Suprapubic skin (tissue), 4 donors: ENCODE measurements around the gene ACADS. TPM values are rescaled to one million over a fixed set of nuclear protein-coding genes. Genes with fewer than 3 reads are reported as not detected.

ENCODE experiments used
- DNase-seq, 2 donors: peaks; one replicate each; pipeline ENCODE4 v3.0.0-alpha.2; 2019; ENCODE audit warnings: low spot score in 2 of 2
- H3K27ac ChIP-seq: fragments of 200-600 bp; sonication (generic); one replicate; pipeline ENCODE4 v1.5.1; 2019
- H3K27me3 ChIP-seq: fragments of 200-600 bp; sonication (generic); one replicate; pipeline ENCODE4 v1.5.1; 2019
- H3K36me3 ChIP-seq: fragments of 200-600 bp; sonication (generic); one replicate; pipeline ENCODE4 v1.5.1; 2019
- H3K4me1 ChIP-seq: fragments of 200-600 bp; sonication (generic); one replicate; pipeline ENCODE4 v1.5.1; 2019
- H3K4me3 ChIP-seq: fragments of 200-600 bp; sonication (generic); one replicate; pipeline ENCODE4 v1.5.1; 2019; ENCODE audit warnings: mild to moderate bottlenecking
- H3K9me3 ChIP-seq: fragments of 200-600 bp; sonication (generic); one replicate; pipeline ENCODE4 v1.5.1; 2019
- CTCF ChIP-seq, 2 donors: fragments of 200-600 bp in 1 of 2; fragments of 450-650 bp in 1 of 2; sonication (generic) in 1 of 2; IDR thresholded peaks; one replicate each; pipeline ENCODE4 v1.5.1; 2016 to 2019; ENCODE audit warnings: antibody characterized with exemption in 2 of 2, mild to moderate bottlenecking in 1 of 2, moderate library complexity in 1 of 2
- EP300 ChIP-seq: sonication (generic); formaldehyde crosslinking; IDR thresholded peaks from one replicate; pipeline ENCODE4 v1.6.1; 2017; ENCODE audit warnings: antibody characterized with exemption
- POLR2A ChIP-seq, 2 donors: fragments of 450-650 bp; IDR thresholded peaks; one replicate each; pipeline ENCODE4 v1.6.1; 2017; ENCODE audit warnings: antibody characterized with exemption in 2 of 2, mild to moderate bottlenecking in 2 of 2, moderate library complexity in 2 of 2
- POLR2AphosphoS5 ChIP-seq, 3 donors: sonication (generic); formaldehyde crosslinking; IDR thresholded peaks; one replicate each; pipeline ENCODE4 v1.6.1; 2017; ENCODE audit warnings: antibody characterized with exemption in 3 of 3
- WGBS: methylation state at CpG from one replicate; pipeline ENCODE4 v1.1.5; 2018; 5-methylcytosine and 5-hydroxymethylcytosine counted together
- total RNA-seq, 4 donors: library from RNA; depleted of rRNA; stranded (reverse); fragments of >200 nt; gene quantifications; one replicate each; pipeline ENCODE4 v1.1.0, GENCODE V29; 2016

The ACADS gene
- 10 to 100 TPM; 19.6 to 27.6 (median 24.4) TPM for total RNA-seq

DNA sequence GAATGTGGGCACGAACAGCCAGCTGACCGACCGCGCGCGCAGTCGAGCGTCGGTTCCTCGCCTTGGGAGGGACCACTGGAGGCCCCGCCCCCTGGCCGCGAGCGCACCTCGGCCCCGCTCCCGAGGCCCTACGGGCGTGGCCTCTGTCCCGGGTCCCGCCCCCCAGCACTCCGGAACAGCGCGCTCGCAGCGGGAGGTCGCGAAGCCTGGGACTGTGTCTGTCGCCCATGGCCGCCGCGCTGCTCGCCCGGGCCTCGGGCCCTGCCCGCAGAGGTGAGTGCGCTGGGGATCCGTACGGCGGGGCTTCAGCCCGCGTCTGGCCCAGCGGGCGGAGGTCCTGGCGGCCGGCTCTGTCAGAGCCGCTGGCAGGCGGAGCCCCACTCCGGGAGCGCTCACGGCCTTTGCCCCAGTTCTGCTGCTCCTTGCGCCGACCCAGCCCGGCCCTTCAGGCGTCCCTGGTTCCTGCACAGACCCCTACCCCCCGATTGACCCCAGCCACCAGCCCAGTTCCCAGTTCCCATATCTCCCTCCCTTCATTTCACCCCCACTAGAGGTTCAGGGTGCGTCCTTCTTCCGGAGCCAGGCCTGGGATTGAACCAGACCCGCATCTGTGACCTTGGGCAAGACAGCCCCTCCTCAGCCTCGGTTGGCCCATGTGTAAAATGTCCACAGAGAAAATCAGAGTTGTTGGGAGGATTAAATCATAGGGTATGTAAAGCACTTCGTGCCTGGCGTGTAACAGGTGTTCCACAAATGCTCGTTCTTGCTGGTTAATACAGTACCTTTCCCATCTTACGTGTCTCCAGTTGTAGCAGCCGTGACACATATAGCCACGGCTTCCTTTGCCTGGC, at the start of gene ACADS:
TSS of gene ACADS (plus strand) at position 168 of the 851 bp plus-strand sequence. CDS start at position 228, 60 bp downstream.
- Histone ChIP-seq H3K27ac (peak within 1 kb of the TSS; percentile 35), H3K36me3 (peaks cover 44% of the 10 kb centered on the region), H3K4me1 (peaks cover 19% of the 10 kb centered on the region), H3K9me3 (no peaks in the 10 kb centered on the region), H3K4me3 (peak within 1 kb of the TSS; percentile 69), H3K27me3 (no peaks in the 10 kb centered on the region)
- WGBS = 11% methylated on average over 29 of the region's 66 CpGs
- no peak for TF ChIP-seq CTCF (IDR thresholded peaks at IDR 0.05)
- peak in 1 of 2 donors; percentile 46 for TF ChIP-seq POLR2A (IDR thresholded peaks at IDR 0.05)
- TF ChIP-seq POLR2AphosphoS5 (IDR thresholded peaks at IDR 0.05) = no peak
- TF ChIP-seq EP300 = no peak
- peak; percentile 92 to 93 for DNase-seq

DNA sequence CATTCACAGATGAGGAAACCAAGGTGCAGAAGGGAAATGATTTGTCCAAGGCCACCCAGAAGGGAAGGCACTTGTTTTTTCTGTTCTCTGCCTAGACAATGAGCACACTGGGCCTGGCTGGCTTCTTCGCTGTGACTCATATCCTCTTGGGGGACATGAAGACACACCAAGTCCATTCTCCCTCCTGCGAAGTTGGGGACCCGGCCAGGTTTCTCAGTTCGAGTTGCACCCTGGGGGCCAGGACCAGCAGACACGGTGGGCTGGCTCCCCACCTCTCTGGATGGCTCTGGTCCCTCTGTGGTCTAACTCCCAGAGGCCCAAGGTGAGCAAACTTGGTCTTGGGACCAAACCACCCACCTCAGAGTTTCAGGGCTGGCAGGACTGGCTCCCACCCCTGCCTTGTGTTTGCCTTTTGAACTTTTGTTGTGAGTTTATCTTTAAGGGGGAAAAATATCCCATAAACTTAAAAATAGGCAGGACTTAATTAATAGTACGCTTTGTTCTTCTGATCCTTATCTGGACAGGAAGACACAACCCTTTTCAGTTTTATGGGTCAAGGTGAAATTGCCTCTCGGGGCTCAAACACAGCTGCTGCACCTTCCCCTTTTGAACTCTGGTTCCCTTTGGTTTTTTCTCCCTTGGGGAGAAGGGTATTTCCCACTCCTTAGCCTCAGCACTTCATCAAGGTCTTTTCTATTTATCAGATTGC, 47.7 kb upstream of the ACADS start:
- no peaks in the 10 kb centered on the region for H3K36me3 ChIP-seq
- no peaks in the 10 kb centered on the region for H3K9me3 ChIP-seq
- no peaks in the 10 kb centered on the region for H3K27me3 ChIP-seq
- WGBS = 36% methylated on average over 7 of the region's 7 CpGs
- H3K4me1 ChIP-seq = peaks cover 10% of the 10 kb centered on the region
- no peak overlapping the region for H3K4me3 ChIP-seq
- H3K27ac ChIP-seq = peak overlapping the region; percentile 40
- no peak for DNase-seq
- TF ChIP-seq EP300 (no peak), POLR2A (IDR thresholded peaks at IDR 0.05) (no peak), CTCF (IDR thresholded peaks at IDR 0.05) (no peak), POLR2AphosphoS5 (IDR thresholded peaks at IDR 0.05) (no peak)

GRCh38 chr12:120678572-120678971, 47.1 kb upstream of the ACADS start:
- Histone ChIP-seq H3K36me3 (no peaks in the 10 kb centered on the region), H3K4me3 (no peak overlapping the region), H3K27me3 (no peaks in the 10 kb centered on the region), H3K27ac (no peak overlapping the region), H3K4me1 (peaks cover 10% of the 10 kb centered on the region), H3K9me3 (no peaks in the 10 kb centered on the region)
- DNase-seq = no peak
- WGBS = 74% methylated on average over 8 of the region's 8 CpGs
- TF ChIP-seq POLR2A (IDR thresholded peaks at IDR 0.05) (no peak), EP300 (no peak), CTCF (IDR thresholded peaks at IDR 0.05) (no peak), POLR2AphosphoS5 (IDR thresholded peaks at IDR 0.05) (no peak)

DNA sequence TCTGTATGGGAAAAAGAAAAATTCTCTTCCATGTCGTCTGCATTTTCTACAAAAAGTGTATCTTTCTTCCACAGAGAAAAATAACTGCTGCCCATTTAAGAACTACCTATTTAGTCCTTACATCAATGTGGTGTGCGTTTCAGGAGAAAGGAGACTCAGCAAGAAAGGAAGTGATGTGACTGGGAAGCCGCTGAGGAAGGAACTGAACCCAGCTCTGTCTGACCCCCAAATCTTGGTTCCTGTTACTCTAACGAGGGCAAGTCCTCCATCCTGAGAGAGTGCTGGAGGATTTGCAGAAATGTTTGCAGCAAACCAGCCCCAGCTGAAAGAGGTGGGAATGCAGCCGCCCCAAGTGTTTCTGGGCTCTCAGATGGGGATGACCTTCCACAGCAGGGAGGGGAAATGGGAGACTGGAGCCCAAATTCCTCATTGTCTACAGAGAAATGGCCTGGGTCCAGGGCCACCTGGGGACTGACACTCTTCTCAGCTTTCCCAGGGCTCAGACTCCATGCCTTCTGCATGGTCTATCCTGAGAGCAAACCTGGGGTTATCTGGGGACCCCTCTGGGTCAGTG, 45.4 kb upstream of the ACADS start:
- no peak overlapping the region for H3K4me3 ChIP-seq
- H3K27ac ChIP-seq = no peak overlapping the region
- H3K27me3 ChIP-seq = no peaks in the 10 kb centered on the region
- DNase-seq = no peak
- TF ChIP-seq POLR2A (IDR thresholded peaks at IDR 0.05) (no peak), CTCF (IDR thresholded peaks at IDR 0.05) (no peak), POLR2AphosphoS5 (IDR thresholded peaks at IDR 0.05) (no peak), EP300 (no peak)
- H3K36me3 ChIP-seq = no peaks in the 10 kb centered on the region
- H3K4me1 ChIP-seq = peaks cover 14% of the 10 kb centered on the region
- 52% methylated on average over 5 of the region's 5 CpGs for WGBS
- H3K9me3 ChIP-seq = no peaks in the 10 kb centered on the region

GRCh38 chr12:120684523-120684932, 41.1 kb upstream of the ACADS start:
- TF ChIP-seq CTCF (IDR thresholded peaks at IDR 0.05) (no peak), POLR2AphosphoS5 (IDR thresholded peaks at IDR 0.05) (peak in 1 of 3 donors; percentile 40), EP300 (no peak), POLR2A (IDR thresholded peaks at IDR 0.05) (no peak)
- H3K9me3 ChIP-seq = no peaks in the 10 kb centered on the region
- H3K27me3 ChIP-seq = no peaks in the 10 kb centered on the region
- H3K4me1 ChIP-seq = peaks cover 31% of the 10 kb centered on the region
- no peak overlapping the region for H3K27ac ChIP-seq
- no peaks in the 10 kb centered on the region for H3K36me3 ChIP-seq
- DNase-seq = no peak
- no peak overlapping the region for H3K4me3 ChIP-seq
- 51% methylated on average over 8 of the region's 8 CpGs for WGBS
